IMR-90 (cell line): ENCODE results near the gene SERHL2. TPM values are rescaled to one million over a fixed set of nuclear protein-coding genes. Genes with fewer than 3 reads are reported as not detected.

ENCODE experiments used
- ATAC-seq: fragments of 200-7000 bp; cut with Tn5 transposase; 2 replicates; pipeline ENCODE4 v1.9.1; 2020; ENCODE audit warnings: low read depth, mild to moderate bottlenecking, moderate library complexity
- BruUV-seq: library from RNA; stranded (reverse); fragments of 400-500 nt; replicated peaks from 2 replicates; lab custom pipeline; 2021; lab: Mats Ljungman, UMichigan
- CTCF ChIA-PET: fragments of 300-600 bp; formaldehyde crosslinking; extraction: SDS; loops from one replicate; lab custom pipeline; 2021; ENCODE audit warnings: antibody characterized with exemption; lab: Yijun Ruan, JAX
- POLR2A ChIA-PET: fragments of 300-600 bp; sonication (Branson Sonifier 250); formaldehyde crosslinking; loops from one replicate; lab custom pipeline; 2022; ENCODE audit warnings: antibody characterized with exemption; ENCODE audit not compliant: unreplicated experiment; lab: Charles Lee
- DNase-seq: peaks from one replicate; pipeline ENCODE4 v3.0.0; 2013
- H2AFZ ChIP-seq: replicated peaks from 2 replicates; pipeline ENCODE3; 2013; ENCODE audit warnings: low read length, mild to moderate bottlenecking; ENCODE audit not compliant: poor library complexity
- H2AK5ac ChIP-seq: 2 replicates; pipeline ENCODE4 v1.6.1; 2013; ENCODE audit warnings: low read depth, low read length, inconsistent platforms
- H2AK9ac ChIP-seq: replicated peaks from 2 replicates; pipeline ENCODE3; 2013; ENCODE audit warnings: mild to moderate bottlenecking, low read depth, low read length, moderate library complexity; ENCODE audit not compliant: poor library complexity
- H2BK120ac ChIP-seq: 2 replicates; pipeline ENCODE4 v1.6.1; 2013; ENCODE audit warnings: low read depth, low read length, inconsistent platforms
- H2BK15ac ChIP-seq: 3 replicates; pipeline ENCODE4 v1.6.1; 2013; ENCODE audit warnings: low read depth, low read length, inconsistent platforms
- H2BK20ac ChIP-seq: 2 replicates; pipeline ENCODE4 v1.6.1; 2013; ENCODE audit warnings: low read depth, mild to moderate bottlenecking, inconsistent platforms, low read length, moderate library complexity
- H2BK5ac ChIP-seq: 2 replicates; pipeline ENCODE4 v1.6.1; 2013; ENCODE audit warnings: mild to moderate bottlenecking, low read depth, low read length, inconsistent platforms; ENCODE audit not compliant: poor library complexity, severe bottlenecking
- H3K14ac ChIP-seq: replicated peaks from 2 replicates; pipeline ENCODE4 v1.6.1; 2013; ENCODE audit warnings: low read depth, low read length, inconsistent platforms
- H3K18ac ChIP-seq: 2 replicates; pipeline ENCODE4 v1.6.1; 2013; ENCODE audit warnings: low read depth, low read length, control low read depth
- H3K23ac ChIP-seq: 2 replicates; pipeline ENCODE4 v1.6.1; 2013; ENCODE audit warnings: low read depth, low read length, inconsistent platforms
- H3K27ac ChIP-seq: 2 replicates; pipeline ENCODE4 v1.5.1; 2013; ENCODE audit warnings: mild to moderate bottlenecking, control low read depth, low read length; ENCODE audit not compliant: insufficient read depth
- H3K27me3 ChIP-seq: 2 replicates; pipeline ENCODE4 v1.6.1; 2013; ENCODE audit warnings: low read length; ENCODE audit not compliant: control insufficient read depth, insufficient read depth
- H3K36me3 ChIP-seq: 2 replicates; pipeline ENCODE4 v1.6.1; 2013; ENCODE audit warnings: low read length, mixed read lengths; ENCODE audit not compliant: control insufficient read depth, insufficient read depth
- H3K4ac ChIP-seq: 2 replicates; pipeline ENCODE4 v1.6.1; 2013; ENCODE audit warnings: low read depth, low read length, inconsistent platforms
- H3K4me1 ChIP-seq: 2 replicates; pipeline ENCODE4 v1.6.1; 2013; ENCODE audit warnings: low read length, mixed read lengths; ENCODE audit not compliant: control insufficient read depth, insufficient read depth
- H3K4me2 ChIP-seq: 2 replicates; pipeline ENCODE4 v1.6.1; 2013; ENCODE audit warnings: low read depth, mild to moderate bottlenecking, control low read depth, low read length, moderate library complexity
- H3K4me3 ChIP-seq: 2 replicates; pipeline ENCODE4 v1.5.1; 2013; ENCODE audit warnings: low read depth, mild to moderate bottlenecking, control low read depth, low read length, moderate library complexity; ENCODE audit not compliant: insufficient read depth
- H3K56ac ChIP-seq: 2 replicates; pipeline ENCODE4 v1.6.1; 2013; ENCODE audit warnings: low read length, inconsistent platforms; ENCODE audit not compliant: insufficient read depth; ENCODE audit errors: extremely low read depth
- H3K79me1 ChIP-seq, 2 experiments: 2 replicates each; pipeline ENCODE4 v1.6.1; 2013; ENCODE audit warnings: low read length in 2 of 2, inconsistent platforms in 1 of 2, low read depth in 1 of 2
- H3K9ac ChIP-seq: 2 replicates; pipeline ENCODE4 v1.6.1; 2013; ENCODE audit warnings: low read depth, low read length, control low read depth
- H3K9me1 ChIP-seq: 2 replicates; pipeline ENCODE4 v1.6.1; 2013; ENCODE audit warnings: low read length, inconsistent platforms; ENCODE audit not compliant: insufficient read depth
- H3K9me3 ChIP-seq: 2 replicates; pipeline ENCODE4 v1.6.1; 2013; ENCODE audit warnings: low read length; ENCODE audit not compliant: control insufficient read depth, insufficient read depth
- H4K20me1 ChIP-seq: 2 replicates; pipeline ENCODE4 v1.6.1; 2013; ENCODE audit warnings: low read length, inconsistent platforms; ENCODE audit not compliant: insufficient read depth
- H4K5ac ChIP-seq: 2 replicates; pipeline ENCODE4 v1.6.1; 2013; ENCODE audit warnings: mild to moderate bottlenecking, low read depth, low read length, control low read depth
- H4K8ac ChIP-seq, 2 experiments: 2 replicates each; pipeline ENCODE4 v1.6.1; 2013; ENCODE audit warnings: low read depth in 2 of 2, low read length in 2 of 2, control low read depth in 1 of 2, inconsistent platforms in 1 of 2
- H4K91ac ChIP-seq: 2 replicates; pipeline ENCODE4 v1.6.1; 2013; ENCODE audit warnings: low read depth, low read length, inconsistent platforms; ENCODE audit not compliant: insufficient read depth
- CEBPB ChIP-seq: IDR thresholded peaks from 2 replicates; pipeline ENCODE4 v1.6.1; 2012; ENCODE audit warnings: low read depth, low read length, improper control_type of control experiment
- FOS ChIP-seq: fragments of 150-350 bp; IDR thresholded peaks from 2 replicates; pipeline ENCODE4 v1.6.1; 2016; ENCODE audit warnings: low read depth, low read length
- MAZ ChIP-seq: IDR thresholded peaks from 2 replicates; pipeline ENCODE4 v1.6.1; 2012; ENCODE audit warnings: low read depth, mild to moderate bottlenecking, low read length, improper control_type of control experiment, moderate library complexity, borderline replicate concordance
- WGBS, 2 experiments: methylation state at CpG; one replicate each; pipeline versions ENCODE4 v1.1.5 to v1.1.7; 2013; ENCODE audit warnings: missing lambda C conversion rate in 2 of 2; ENCODE audit not compliant: insufficient read length in 1 of 2; ENCODE audit errors: extremely low coverage in 2 of 2; 5-methylcytosine and 5-hydroxymethylcytosine counted together
- dilution Hi-C: fragments of 300-500 bp; cut with HindIII; formaldehyde crosslinking; loops from one replicate; pipeline ENCODE4 v1.14.3; 2018; ENCODE audit warnings: low sequenced_read_pairs; ENCODE audit not compliant: unreplicated experiment
- in situ Hi-C: fragments of 300-500 bp; cut with MboI; formaldehyde crosslinking; loops from 3 replicates; pipeline ENCODE4 v1.14.3; 2019; ENCODE audit warnings: low sequenced_read_pairs, inconsistent platforms, mixed read lengths
- intact Hi-C: fragments of 100-400 bp; cut with micrococcal nuclease; formaldehyde crosslinking; loops from 2 replicates; pipeline ENCODE4 v1.10.0; 2022
- polyA plus RNA-seq, 3 experiments: library from polyadenylated mRNA; depleted of rRNA; stranded (reverse); fragments of >200 nt; gene quantifications; 2 replicates each; pipeline ENCODE4 v1.2.3, GENCODE V29; 2012; ENCODE audit warnings: low replicate concordance in 1 of 3
- total RNA-seq: library from RNA; depleted of rRNA; stranded (reverse); fragments of >200 nt; gene quantifications from 2 replicates; pipeline ENCODE4 v1.2.3, GENCODE V29; 2012

The SERHL2 gene
- total and polyA plus RNA-seq, 2 of the 4 experiments (the other 2 are of a cell fraction), result 4.5 to 5.0 TPM

DNA sequence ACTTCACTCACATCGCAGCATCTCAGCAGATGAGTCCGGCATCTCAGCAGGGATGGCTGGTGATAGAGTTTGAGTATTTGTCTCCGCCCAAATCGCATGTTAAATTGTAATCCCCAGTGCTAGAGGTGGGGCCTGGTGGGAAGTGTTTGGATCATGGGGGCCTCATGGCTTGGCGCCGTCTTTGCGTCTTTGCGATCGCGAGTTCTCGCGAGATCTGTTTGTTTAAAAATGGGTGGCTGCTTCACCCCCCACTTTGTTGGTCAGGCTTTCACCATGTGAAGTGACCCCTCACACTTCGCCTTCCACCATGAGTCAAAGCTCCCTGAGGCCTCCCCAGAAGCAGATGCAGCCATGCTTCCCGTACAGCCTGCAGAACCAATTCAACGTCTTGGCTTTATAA is 31.2 kb upstream of the SERHL2 start:
- Histone ChIP-seq H3K9me1 (peaks cover 6% of the 10 kb centered on the region; the same call in 1 of the 2 replicates), H2AFZ (no peak overlapping the region), H3K27ac (no peak overlapping the region), H3K9me3 (no peaks in the 10 kb centered on the region), H3K4ac (no peak overlapping the region), H4K5ac (no peak overlapping the region), H3K27me3 (no peaks in the 10 kb centered on the region; the same call in 1 of the 2 replicates), H3K18ac (no peak overlapping the region), H3K56ac (no peak overlapping the region), H3K4me3 (no peak overlapping the region), H2BK15ac (no peak overlapping the region), H3K9ac (no peak overlapping the region), H2BK20ac (no peak overlapping the region), H3K4me2 (no peak overlapping the region), H3K4me1 (peaks cover 3% of the 10 kb centered on the region), H4K8ac (no peak overlapping the region), H2AK5ac (no peak overlapping the region), H3K79me1 (peaks cover 0 to 11% of the 10 kb centered on the region in 2 experiments; a peak in 1 of 4 replicates), H4K91ac (no peak overlapping the region), H2BK5ac (no peak overlapping the region), H2AK9ac (no peak overlapping the region), H2BK120ac (no peak overlapping the region), H3K14ac (no peak overlapping the region), H4K20me1 (no peaks in the 10 kb centered on the region; the same call in 1 of the 2 replicates), H3K36me3 (0 out of 2 replicates have a peak, but pooled peaks cover 3% of the 10 kb centered on the region), H3K23ac (no peak overlapping the region)
- dilution Hi-C loops, result no loop called here
- no TSS peak for BruUV-seq
- WGBS, 2 experiments, result 91% methylated on average over 9 of the region's 15 CpGs; no CpG with 5 or more reads in 1 of the 2 experiments
- POLR2A ChIA-PET, result no interaction called here
- ATAC-seq (no peak), DNase-seq (no peak)
- CTCF ChIA-PET, result no interaction called here
- no peak for TF ChIP-seq CEBPB
- TF ChIP-seq MAZ, result no peak
- TF ChIP-seq FOS, result no peak
- in situ Hi-C loops, result no loop called here
- intact Hi-C loops, result no loop called here
